Heart left ventricle (tissue), 13 donors: ENCODE data around the gene PRICKLE4.

ENCODE experiments used
- CTCF ChIP-seq, 12 donors: fragments of 200-600 bp; sonication (generic) in 4 of 12; IDR thresholded peaks; one replicate each; pipeline versions ENCODE4 v1.5.0 to v1.8.0; 2018 to 2022; ENCODE audit warnings: antibody characterized with exemption in 12 of 12, mild to moderate bottlenecking in 5 of 12
- POLR2A ChIP-seq, 2 donors: fragments of 450-650 bp; IDR thresholded peaks; one replicate each; pipeline ENCODE4 v1.6.1; 2017; ENCODE audit warnings: antibody characterized with exemption in 2 of 2, mild to moderate bottlenecking in 2 of 2, moderate library complexity in 2 of 2
- donor health status: ischemic (EF 13 %, LVEDD 7.1; RV severe dilation, severe dysfunction).
- donor health status: DM: no; HTN: yes; CAD: no.
- donor health status: DM: no; HTN: no; CAD: no.
- donor health status: ischemic (EF 25% LVEDD 6.9; RV normal size, moderate dysfunction).
- donor health status: ischemic (EF 25% LVEDD 5.7; RV mildly dilated, moderate dysfunction).
- donor health status: ischemic (EF 35%, LVEDD 5.7; RV mildly dilated, moderate dysfunction).
- donor health status: nonischemic (EF 11% LVEDD 7.7; RV severe dilation, severe dysfunction).
- donor health status: DM: yes; HTN: yes; CAD: no.
- donor health status: PGD.
- donor health status: ischemic (EF 29% LVEDD 5.4; RV normal size, mild dysfunction).
- donor health status: nonischemic (EF 23%, LVEDD 6.1; RV moderate dilation, normal function).

DNA sequence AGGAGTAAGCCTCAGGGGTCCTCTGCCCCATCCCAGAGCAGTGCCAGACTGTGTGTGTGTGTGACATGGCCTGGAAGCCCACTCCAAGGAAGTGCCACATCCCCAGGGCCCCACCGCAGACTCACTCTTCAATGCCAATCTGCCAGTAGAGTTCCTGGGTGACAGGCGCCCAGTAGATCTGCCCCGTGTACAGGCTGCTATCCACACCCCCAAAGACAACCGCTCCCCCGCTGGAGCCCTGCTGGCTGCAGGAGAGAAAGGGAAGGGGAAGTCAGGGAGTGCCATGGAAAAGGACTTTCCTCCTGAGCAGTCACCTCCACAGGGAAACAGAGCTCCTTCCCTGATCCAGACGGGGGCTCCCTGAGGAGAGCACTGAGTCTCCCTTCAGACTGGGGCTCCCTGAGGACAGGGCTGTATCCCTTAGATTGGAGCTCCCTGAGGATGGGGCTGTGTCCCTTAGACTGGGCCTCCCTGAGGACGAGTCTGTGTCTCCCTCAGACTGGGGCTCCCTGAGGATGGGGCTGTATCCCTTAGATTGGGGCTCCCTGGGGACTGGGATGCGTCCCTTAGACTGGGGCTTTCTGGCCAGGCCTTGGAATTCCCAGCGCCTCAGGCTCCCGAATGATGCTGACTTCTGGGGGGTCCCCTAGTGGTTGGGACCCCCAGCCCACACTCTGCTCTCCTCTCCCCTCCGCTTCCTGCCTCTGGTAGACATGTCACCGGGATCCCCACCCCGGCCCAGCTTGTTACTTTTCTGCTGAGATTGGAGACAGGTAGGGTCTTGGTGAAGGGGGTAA, 40.0 kb upstream of the PRICKLE4 start:
- TF ChIP-seq CTCF (IDR thresholded peaks at IDR 0.05) (no peak), POLR2A (IDR thresholded peaks at IDR 0.05) (no peak)
